ENCODE data around the gene FAM184A.

FAM184A gene

DNA sequence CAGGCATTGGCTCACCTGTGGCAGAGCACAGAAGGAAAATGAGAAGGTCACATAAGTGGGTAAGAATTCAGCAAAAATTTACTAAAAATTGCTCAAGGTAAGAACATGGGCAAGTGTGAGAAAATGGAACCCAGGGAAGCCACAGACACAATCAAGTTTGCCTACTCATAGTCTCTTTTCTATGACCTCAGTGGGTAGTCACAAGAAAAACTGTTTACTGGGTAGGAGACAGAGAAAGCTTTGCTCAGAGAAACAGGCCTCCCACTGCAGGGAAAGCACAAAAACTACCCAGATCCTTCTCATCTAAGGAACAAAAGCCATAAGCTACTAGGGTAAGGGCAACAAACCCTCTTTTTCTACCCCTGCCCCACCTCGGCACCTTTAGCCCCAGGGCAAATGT lies 35.2 kb downstream of the FAM184A start:
- ChIA-PET POLR2A (no interaction called here), CTCF (no interaction called here)
- TF ChIP-seq ARNT (IDR thresholded peaks at IDR 0.05) (no peak), FOXK2 (IDR thresholded peaks at IDR 0.05) (no peak), BHLHE40 (IDR thresholded peaks at IDR 0.05; ENCODE audit: borderline replicate concordance) (no peak), HDGF (IDR thresholded peaks at IDR 0.05; ENCODE audit: borderline replicate concordance) (no peak), PKNOX1 (IDR thresholded peaks at IDR 0.05) (no peak), TARDBP (IDR thresholded peaks at IDR 0.05) (no peak)
- no peak for DNase-seq (ENCODE audit: extremely low spot score)

DNA sequence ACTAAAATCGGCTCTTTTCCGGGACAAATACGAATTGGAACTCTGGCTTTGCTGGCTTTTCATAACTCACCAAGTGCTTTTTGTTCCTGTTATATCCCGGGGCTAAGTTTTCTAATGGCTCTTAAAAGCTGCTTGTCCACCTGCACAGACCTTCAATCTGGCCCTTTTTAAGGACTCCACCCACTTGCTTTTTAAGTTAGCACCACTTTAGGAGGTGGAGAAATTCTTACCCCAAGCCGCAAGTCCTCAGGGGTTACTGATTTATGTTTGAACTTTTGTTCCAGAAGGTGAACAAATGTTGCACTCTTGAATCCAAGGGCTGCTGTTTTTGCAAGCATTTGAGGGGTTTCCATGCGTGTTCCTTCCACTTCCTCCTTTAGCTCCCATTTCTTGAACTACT lies 37.8 kb downstream of the FAM184A start:
- TF ChIP-seq PKNOX1 (IDR thresholded peaks at IDR 0.05): no peak
- no peak for TF ChIP-seq HDGF (IDR thresholded peaks at IDR 0.05; ENCODE audit: borderline replicate concordance)
- no peak for TF ChIP-seq ARNT (IDR thresholded peaks at IDR 0.05)
- no peak for TF ChIP-seq NFRKB (IDR thresholded peaks at IDR 0.05)
- no peak for TF ChIP-seq TARDBP (IDR thresholded peaks at IDR 0.05)
- no peak for TF ChIP-seq ZNF384 (IDR thresholded peaks at IDR 0.05)
- TF ChIP-seq BHLHE40 (IDR thresholded peaks at IDR 0.05; ENCODE audit: borderline replicate concordance): no peak
- no peak for TF ChIP-seq FOXK2 (IDR thresholded peaks at IDR 0.05)
- no peak for TF ChIP-seq SUZ12 (IDR thresholded peaks at IDR 0.05)
- TF ChIP-seq SP1 (IDR thresholded peaks at IDR 0.05): no peak
- TF ChIP-seq ELF4 (IDR thresholded peaks at IDR 0.05): no peak
- no peak for TF ChIP-seq CTBP1 (IDR thresholded peaks at IDR 0.05; ENCODE audit: borderline replicate concordance)
- TF ChIP-seq FOXM1 (IDR thresholded peaks at IDR 0.05; ENCODE audit: borderline replicate concordance): no peak
- no peak for TF ChIP-seq L3MBTL2 (conservative IDR thresholded peaks at IDR 0.05)
- no peak for TF ChIP-seq FOXA1 (IDR thresholded peaks at IDR 0.05)
- ChIA-PET CTCF (interaction anchor here (0.5 kb wide), 1 partner anchor 198 kb away, joined by 3 read pairs; no protein-coding TSS in a partner anchor), POLR2A (no interaction called here)
- no peak for DNase-seq (ENCODE audit: extremely low spot score)

GRCh38 chr6:119040229-119040628 lies 38.2 kb downstream of the FAM184A start:
- DNase-seq (ENCODE audit: extremely low spot score): no peak
- TF ChIP-seq SUZ12 (IDR thresholded peaks at IDR 0.05) (no peak), FOXK2 (IDR thresholded peaks at IDR 0.05) (no peak), TARDBP (IDR thresholded peaks at IDR 0.05) (no peak), CTBP1 (IDR thresholded peaks at IDR 0.05; ENCODE audit: borderline replicate concordance) (no peak)
- CTCF ChIA-PET: interaction anchor here (0.5 kb wide), 1 partner anchor 198 kb away, joined by 3 read pairs; no protein-coding TSS in a partner anchor
- POLR2A ChIA-PET: no interaction called here

DNA sequence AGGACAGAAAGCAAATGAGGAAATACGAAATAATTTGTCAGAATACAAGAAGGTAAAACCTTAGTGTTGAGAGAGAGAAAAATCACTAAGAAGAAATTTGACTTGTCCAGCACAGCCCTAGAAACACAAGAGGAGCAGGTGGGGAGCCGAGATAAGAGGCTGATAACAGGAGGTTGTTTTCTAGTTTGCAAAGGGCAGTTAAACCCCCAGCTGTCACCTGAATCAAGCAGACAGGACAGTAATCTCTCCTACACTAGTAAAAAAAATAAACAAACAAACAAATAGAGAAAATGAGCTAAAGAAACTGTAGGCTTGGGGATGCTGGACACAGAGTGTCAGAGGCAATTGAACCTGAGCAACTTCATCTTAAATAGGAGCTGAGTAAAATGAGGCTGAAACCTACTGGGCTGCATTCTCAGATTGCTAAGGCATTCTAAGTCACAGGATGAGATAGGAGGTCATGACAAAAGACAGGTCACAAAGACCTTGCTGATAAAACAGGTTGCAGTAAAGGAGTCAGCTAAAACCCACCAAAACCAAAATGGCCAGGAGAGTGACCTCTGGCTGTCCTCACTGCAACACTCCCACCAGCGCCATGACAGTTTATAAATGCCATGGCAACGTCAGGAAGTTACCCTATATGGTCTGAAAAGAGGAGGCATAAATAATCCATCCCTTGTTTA lies 40.4 kb downstream of the FAM184A start:
- CTCF ChIA-PET: no interaction called here
- DNase-seq (ENCODE audit: extremely low spot score): no peak
- TF ChIP-seq FOXK2 (IDR thresholded peaks at IDR 0.05): no peak
- no peak for TF ChIP-seq NFRKB (IDR thresholded peaks at IDR 0.05)
- TF ChIP-seq SP1 (IDR thresholded peaks at IDR 0.05): no peak
- no peak for TF ChIP-seq TARDBP (IDR thresholded peaks at IDR 0.05)
- TF ChIP-seq LEF1 (IDR thresholded peaks at IDR 0.05; ENCODE audit: borderline replicate concordance): no peak
- TF ChIP-seq FOXM1 (IDR thresholded peaks at IDR 0.05; ENCODE audit: borderline replicate concordance): no peak
- TF ChIP-seq PKNOX1 (IDR thresholded peaks at IDR 0.05): no peak
- TF ChIP-seq SUZ12 (IDR thresholded peaks at IDR 0.05): no peak
- no peak for TF ChIP-seq L3MBTL2 (conservative IDR thresholded peaks at IDR 0.05)
- no peak for TF ChIP-seq CTBP1 (IDR thresholded peaks at IDR 0.05; ENCODE audit: borderline replicate concordance)
- POLR2A ChIA-PET: no interaction called here

DNA sequence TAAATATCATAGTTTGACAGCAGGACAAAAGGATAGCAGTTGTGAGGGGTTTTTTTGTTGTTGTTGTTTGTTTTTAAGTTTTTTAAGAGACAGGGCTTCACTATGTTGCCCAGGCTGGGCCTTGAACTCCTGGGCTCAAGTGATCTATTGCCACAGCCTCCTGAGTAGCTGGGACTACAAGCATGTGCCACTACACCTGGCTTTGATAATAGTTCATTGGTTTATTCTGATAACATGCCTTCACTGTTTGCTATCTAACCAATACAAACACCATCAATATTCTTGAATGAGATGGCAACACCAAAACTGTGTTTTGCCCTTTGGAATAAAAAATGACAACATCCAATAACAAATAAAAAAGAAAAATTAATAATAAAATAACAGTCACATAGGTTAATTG lies 41.2 kb downstream of the FAM184A start:
- CTCF ChIA-PET: no interaction called here
- TF ChIP-seq ARNT (IDR thresholded peaks at IDR 0.05): no peak
- TF ChIP-seq SP1 (IDR thresholded peaks at IDR 0.05): no peak
- TF ChIP-seq L3MBTL2 (conservative IDR thresholded peaks at IDR 0.05): no peak
- no peak for TF ChIP-seq SUZ12 (IDR thresholded peaks at IDR 0.05)
- no peak for TF ChIP-seq ZNF384 (IDR thresholded peaks at IDR 0.05)
- DNase-seq (ENCODE audit: extremely low spot score): no peak
- POLR2A ChIA-PET: no interaction called here

- CTCF ChIA-PET: interaction anchor here (1.3 kb wide), 1 partner anchor 12 kb away, joined by 4 read pairs; no protein-coding TSS in a partner anchor
- POLR2A ChIA-PET: no interaction called here
- TF ChIP-seq NFRKB (IDR thresholded peaks at IDR 0.05) (no peak), ELF4 (IDR thresholded peaks at IDR 0.05) (no peak), PKNOX1 (IDR thresholded peaks at IDR 0.05) (no peak), ARNT (IDR thresholded peaks at IDR 0.05) (no peak), TARDBP (IDR thresholded peaks at IDR 0.05) (no peak), SP1 (IDR thresholded peaks at IDR 0.05) (no peak), LEF1 (IDR thresholded peaks at IDR 0.05; ENCODE audit: borderline replicate concordance) (no peak), ZNF384 (IDR thresholded peaks at IDR 0.05) (no peak), FOXM1 (IDR thresholded peaks at IDR 0.05; ENCODE audit: borderline replicate concordance) (no peak), FOXK2 (IDR thresholded peaks at IDR 0.05) (no peak), BHLHE40 (IDR thresholded peaks at IDR 0.05; ENCODE audit: borderline replicate concordance) (no peak), L3MBTL2 (conservative IDR thresholded peaks at IDR 0.05) (no peak), FOXA1 (IDR thresholded peaks at IDR 0.05) (no peak), CTBP1 (IDR thresholded peaks at IDR 0.05; ENCODE audit: borderline replicate concordance) (no peak), HDGF (IDR thresholded peaks at IDR 0.05; ENCODE audit: borderline replicate concordance) (no peak), SUZ12 (IDR thresholded peaks at IDR 0.05) (no peak)
- no peak for DNase-seq (ENCODE audit: extremely low spot score)
Observed at GRCh38 chr6:119036081-119036480, 42.4 kb downstream of the FAM184A start.

Measured in HEK293T (cell line).